Neuronal stem cell (in vitro differentiated cells): ENCODE measurements around the gene CPT1A.

Experiments used
- DNase-seq: peaks from one replicate; pipeline ENCODE4 v3.0.0-alpha.2; 2013; ENCODE audit warnings: low spot score
- H2AFZ ChIP-seq: one replicate; pipeline ENCODE4 v1.6.1; 2013; ENCODE audit warnings: mild to moderate bottlenecking, low read length, inconsistent platforms
- H2AK5ac ChIP-seq: 2 replicates; pipeline ENCODE4 v1.6.1; 2013; ENCODE audit warnings: low read depth, mild to moderate bottlenecking, inconsistent platforms, low read length, moderate library complexity, mixed read lengths
- H2BK120ac ChIP-seq: 2 replicates; pipeline ENCODE4 v1.6.1; 2013; ENCODE audit warnings: low read depth, mild to moderate bottlenecking, inconsistent platforms, low read length, moderate library complexity, mixed read lengths
- H2BK12ac ChIP-seq: one replicate; pipeline ENCODE4 v1.6.1; 2013; ENCODE audit warnings: low read length, inconsistent platforms
- H2BK15ac ChIP-seq: 2 replicates; pipeline ENCODE4 v1.6.1; 2013; ENCODE audit warnings: mild to moderate bottlenecking, low read length, inconsistent platforms, mixed read lengths
- H2BK5ac ChIP-seq: one replicate; pipeline ENCODE4 v1.6.1; 2013; ENCODE audit warnings: inconsistent platforms, mild to moderate bottlenecking, low read length, moderate library complexity
- H3K14ac ChIP-seq: one replicate; pipeline ENCODE4 v1.6.1; 2013; ENCODE audit warnings: low read length, inconsistent platforms
- H3K18ac ChIP-seq: 2 replicates; pipeline ENCODE4 v1.6.1; 2013; ENCODE audit warnings: low read length, inconsistent platforms
- H3K23ac ChIP-seq: 2 replicates; pipeline ENCODE4 v1.6.1; 2013; ENCODE audit warnings: low read depth, mild to moderate bottlenecking, mixed read lengths, low read length, inconsistent platforms; ENCODE audit not compliant: poor library complexity
- H3K27ac ChIP-seq: replicated peaks from 3 replicates; pipeline ENCODE4 v1.5.1; 2013; ENCODE audit warnings: low read length, inconsistent platforms
- H3K27me3 ChIP-seq, 3 experiments: 2 replicates each; pipeline ENCODE4 v1.6.1; 2013; ENCODE audit warnings: low read length in 3 of 3, mild to moderate bottlenecking in 2 of 3, inconsistent platforms in 1 of 3, low read depth in 1 of 3, mixed read lengths in 1 of 3, moderate library complexity in 1 of 3; ENCODE audit not compliant: control insufficient read depth in 3 of 3, insufficient read depth in 3 of 3
- H3K36me3 ChIP-seq, 2 donors: replicated peaks in 1 of 2; 2 replicates each; pipeline ENCODE4 v1.6.1; 2013; ENCODE audit warnings: low read length in 2 of 2; ENCODE audit not compliant: control insufficient read depth in 2 of 2, insufficient read depth in 2 of 2
- H3K4ac ChIP-seq: 2 replicates; pipeline ENCODE4 v1.6.1; 2013; ENCODE audit warnings: inconsistent platforms, mild to moderate bottlenecking, low read length, moderate library complexity
- H3K4me1 ChIP-seq, 2 donors: 1 replicate in 1 of 2; 2 replicates in 1 of 2; pipeline ENCODE4 v1.6.1; 2013; ENCODE audit warnings: low read length in 2 of 2, low read depth in 1 of 2; ENCODE audit not compliant: control insufficient read depth in 2 of 2, insufficient read depth in 1 of 2
- H3K4me2 ChIP-seq: one replicate; pipeline ENCODE4 v1.6.1; 2013; ENCODE audit warnings: mild to moderate bottlenecking, low read length, inconsistent platforms; ENCODE audit not compliant: insufficient read depth, poor library complexity, severe bottlenecking
- H3K4me3 ChIP-seq, 2 donors: 2 replicates each; pipeline ENCODE4 v1.5.1; 2013; ENCODE audit warnings: low read length in 2 of 2, mild to moderate bottlenecking in 2 of 2, inconsistent platforms in 1 of 2, moderate library complexity in 1 of 2
- H3K79me1 ChIP-seq: one replicate; pipeline ENCODE4 v1.6.1; 2013; ENCODE audit warnings: low read depth, mild to moderate bottlenecking, inconsistent platforms, low read length, moderate library complexity
- H3K9ac ChIP-seq: one replicate; pipeline ENCODE4 v1.6.1; 2013; ENCODE audit warnings: mild to moderate bottlenecking, low read depth, low read length, inconsistent platforms; ENCODE audit not compliant: poor library complexity
- H3K9me3 ChIP-seq, 2 donors: replicated peaks in 1 of 2; 2 replicates each; pipeline versions ENCODE3 to v1.6.1; 2013; ENCODE audit warnings: low read length in 2 of 2, mild to moderate bottlenecking in 2 of 2, inconsistent platforms in 1 of 2, low read depth in 1 of 2, mixed read lengths in 1 of 2, moderate library complexity in 1 of 2; ENCODE audit not compliant: control insufficient read depth in 2 of 2, insufficient read depth in 1 of 2
- H4K8ac ChIP-seq: one replicate; pipeline ENCODE4 v1.6.1; 2013; ENCODE audit warnings: low read depth, mild to moderate bottlenecking, inconsistent platforms, low read length, moderate library complexity
- H4K91ac ChIP-seq: one replicate; pipeline ENCODE4 v1.6.1; 2013; ENCODE audit warnings: low read length, low read depth, mild to moderate bottlenecking, inconsistent platforms; ENCODE audit not compliant: poor library complexity
- WGBS, 2 donors: extraction: QIAGEN DNeasy Blood & Tissue Kit; methylation state at CpG; one replicate each; pipeline ENCODE4 v1.1.7; 2013; ENCODE audit warnings: missing lambda C conversion rate in 2 of 2, mixed read lengths in 1 of 2; ENCODE audit not compliant: insufficient read length in 2 of 2, insufficient replicate concordance in 1 of 2; ENCODE audit errors: extremely low coverage in 2 of 2; 5-methylcytosine and 5-hydroxymethylcytosine counted together

CPT1A gene

GRCh38 chr11:68767672-68768071 lies 74.0 kb downstream of the CPT1A start:
- no peak overlapping the region for H3K4ac ChIP-seq
- H2BK15ac ChIP-seq: no peak overlapping the region
- H3K18ac ChIP-seq: no peak overlapping the region
- no peak overlapping the region for H2BK12ac ChIP-seq
- H3K14ac ChIP-seq: no peak overlapping the region
- no peak overlapping the region for H3K4me3 ChIP-seq
- H3K27me3 ChIP-seq: peaks cover 0 to 6% (median 0%) of the 10 kb centered on the region in 3 experiments
- H3K9ac ChIP-seq: no peak overlapping the region
- H2BK5ac ChIP-seq: no peak overlapping the region
- H2AFZ ChIP-seq: no peak overlapping the region
- peaks cover 1 to 3% of the 10 kb centered on the region in 2 donors for H3K4me1 ChIP-seq
- DNase-seq: no peak
- no peaks in the 10 kb centered on the region for H3K36me3 ChIP-seq
- H2AK5ac ChIP-seq: no peak overlapping the region
- no peaks in the 10 kb centered on the region for H3K9me3 ChIP-seq
- no peaks in the 10 kb centered on the region for H3K79me1 ChIP-seq
- no peak overlapping the region for H2BK120ac ChIP-seq
- H4K8ac ChIP-seq: no peak overlapping the region
- H3K23ac ChIP-seq: no peak overlapping the region
- H4K91ac ChIP-seq: no peak overlapping the region
- H3K4me2 ChIP-seq: no peak overlapping the region
- H3K27ac ChIP-seq: no peak overlapping the region
- whole genome bisulfite sequencing, 2 donors: no CpG with 5 or more reads among the region's 11 CpGs

GRCh38 chr11:68766786-68767185 lies 74.9 kb downstream of the CPT1A start:
- Histone ChIP-seq H3K4ac (no peak overlapping the region), H2AFZ (no peak overlapping the region), H4K8ac (no peak overlapping the region), H3K14ac (no peak overlapping the region), H3K4me3 (no peak overlapping the region), H3K18ac (no peak overlapping the region), H3K9ac (no peak overlapping the region), H4K91ac (no peak overlapping the region), H2BK15ac (no peak overlapping the region), H3K4me1 (peaks cover 1 to 3% of the 10 kb centered on the region in 2 donors), H2BK120ac (no peak overlapping the region), H2BK12ac (no peak overlapping the region), H3K9me3 (no peaks in the 10 kb centered on the region), H3K27ac (no peak overlapping the region), H3K23ac (no peak overlapping the region), H3K79me1 (no peaks in the 10 kb centered on the region), H3K36me3 (no peaks in the 10 kb centered on the region), H3K27me3 (peaks cover 0 to 6% (median 0%) of the 10 kb centered on the region in 3 experiments), H3K4me2 (no peak overlapping the region), H2BK5ac (no peak overlapping the region), H2AK5ac (no peak overlapping the region)
- WGBS, 2 donors: no CpG with 5 or more reads among the region's 8 CpGs
- DNase-seq: no peak

GRCh38 chr11:68764746-68765145 lies 77.0 kb downstream of the CPT1A start:
- Histone ChIP-seq H2BK15ac (no peak overlapping the region), H2AK5ac (peak overlapping the region; percentile 14), H3K23ac (no peak overlapping the region), H2BK5ac (no peak overlapping the region), H3K9me3 (no peaks in the 10 kb centered on the region), H3K4me2 (no peak overlapping the region), H4K91ac (no peak overlapping the region), H2BK120ac (peak overlapping the region; percentile 22), H3K9ac (no peak overlapping the region), H2AFZ (peak overlapping the region; percentile 45), H3K27ac (no peak overlapping the region), H3K79me1 (no peaks in the 10 kb centered on the region), H3K4me3 (no peak overlapping the region), H3K14ac (no peak overlapping the region), H3K4me1 (peaks cover 1 to 3% of the 10 kb centered on the region in 2 donors), H2BK12ac (no peak overlapping the region), H3K4ac (no peak overlapping the region), H3K18ac (no peak overlapping the region), H4K8ac (no peak overlapping the region), H3K27me3 (no peaks in the 10 kb centered on the region), H3K36me3 (no peaks in the 10 kb centered on the region)
- no CpG with 5 or more reads among the region's 16 CpGs for WGBS, 2 donors
- no peak for DNase-seq

GRCh38 chr11:68763926-68764657 lies 77.6 kb downstream of the CPT1A start:
- H4K91ac ChIP-seq: no peak overlapping the region
- H2BK15ac ChIP-seq: no peak overlapping the region
- no CpG with 5 or more reads among the region's 14 CpGs for WGBS, 2 donors
- H3K27ac ChIP-seq: no peak overlapping the region
- H2BK12ac ChIP-seq: no peak overlapping the region
- H2BK120ac ChIP-seq: peak overlapping the region; percentile 22
- no peak overlapping the region for H3K4ac ChIP-seq
- no peak overlapping the region for H3K23ac ChIP-seq
- H2AFZ ChIP-seq: peak overlapping the region; percentile 45
- peak overlapping the region; percentile 75 for H2BK5ac ChIP-seq
- H3K4me2 ChIP-seq: no peak overlapping the region
- H3K4me3 ChIP-seq: no peak overlapping the region
- no peak overlapping the region for H3K14ac ChIP-seq
- peak overlapping the region; percentile 59 for H3K18ac ChIP-seq
- H3K9me3 ChIP-seq: no peaks in the 10 kb centered on the region
- peak overlapping the region; percentile 50 for H3K9ac ChIP-seq
- no peak for DNase-seq
- H3K27me3 ChIP-seq: no peaks in the 10 kb centered on the region
- peaks cover 1 to 3% of the 10 kb centered on the region in 2 donors for H3K4me1 ChIP-seq
- H2AK5ac ChIP-seq: peak overlapping the region; percentile 14
- H4K8ac ChIP-seq: no peak overlapping the region
- no peaks in the 10 kb centered on the region for H3K36me3 ChIP-seq
- no peaks in the 10 kb centered on the region for H3K79me1 ChIP-seq
